Amniotic epithelial cell (primary cell): Measurements from ENCODE around the gene TNRC6B.

Source experiments
- DNase-seq: peaks from one replicate; pipeline ENCODE4 v3.0.0-alpha.2; 2010; ENCODE audit warnings: low read depth

TNRC6B gene

GRCh38 chr22:40240160-40240559, 62.4 kb downstream of the TNRC6B start:
- no peak for DNase-seq

- DNase-seq: no peak
Measured at GRCh38 chr22:40240686-40241085, 63.0 kb downstream of the TNRC6B start.

DNA sequence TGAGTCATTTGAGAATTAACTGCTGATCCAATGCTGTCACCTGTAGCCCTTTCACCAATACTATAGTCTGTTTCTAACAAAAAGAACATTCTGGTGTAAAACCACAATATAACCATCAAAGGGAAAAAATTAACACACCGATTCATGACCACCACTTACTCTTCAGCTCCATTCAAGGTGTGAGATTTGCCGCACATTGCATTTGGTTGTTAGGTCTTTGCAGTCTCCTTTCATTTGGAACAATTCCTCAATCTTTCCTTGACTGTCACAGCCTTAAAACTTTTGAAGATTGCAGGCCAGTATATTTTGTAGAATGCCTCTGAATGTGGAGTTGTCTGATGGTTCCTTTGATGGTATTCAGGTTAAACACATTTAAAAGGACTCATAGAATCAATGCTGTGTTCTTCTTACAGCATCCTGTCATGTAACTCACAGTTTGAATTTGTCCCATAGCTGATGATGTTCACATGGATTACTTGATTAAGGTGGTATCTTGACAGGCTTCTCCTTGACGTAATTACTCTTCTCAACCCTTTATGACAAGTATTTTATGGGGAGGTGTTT, 63.6 kb downstream of the TNRC6B start:
- DNase-seq: no peak

DNA sequence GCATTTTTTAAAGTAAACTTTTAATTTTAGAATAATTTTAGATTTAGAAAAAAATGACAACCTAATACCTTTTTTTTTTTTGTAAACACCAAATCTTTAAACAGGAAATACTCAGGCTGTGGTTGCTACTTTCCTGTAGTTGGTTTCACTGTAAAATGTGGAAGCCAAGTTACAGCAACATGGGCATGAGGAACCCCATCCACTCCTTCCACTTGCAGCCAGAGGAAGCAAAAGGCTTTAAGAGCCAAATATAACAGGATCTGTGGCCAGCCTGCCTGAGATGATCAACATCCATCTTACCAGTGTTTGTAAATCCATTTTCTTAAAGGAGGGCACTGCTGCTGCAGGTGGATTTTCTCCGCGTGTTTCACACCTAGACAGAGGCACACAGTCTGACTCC, 66.2 kb downstream of the TNRC6B start:
- no peak for DNase-seq

GRCh38 chr22:40244586-40244985, 66.9 kb downstream of the TNRC6B start:
- DNase-seq: no peak

DNA sequence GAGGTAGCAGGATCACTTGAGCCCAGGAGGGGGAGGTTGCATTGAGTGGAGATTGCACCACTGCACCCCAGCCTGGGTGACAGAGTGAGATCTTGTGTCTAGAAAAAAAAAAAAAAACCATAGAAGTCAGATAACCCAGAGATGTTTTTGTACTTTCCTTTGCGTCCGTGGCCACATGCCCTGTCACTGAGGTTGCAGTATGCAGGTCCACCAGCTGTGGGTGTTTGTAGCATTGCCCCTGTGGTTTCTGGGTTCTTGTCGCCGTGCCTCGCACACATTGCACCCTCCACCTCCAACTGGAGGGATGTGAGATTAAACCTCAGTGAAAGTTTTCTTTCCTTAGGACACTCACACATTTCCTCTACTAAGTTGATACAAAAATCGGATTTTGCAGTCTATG, 70.3 kb downstream of the TNRC6B start:
- no peak for DNase-seq

DNA sequence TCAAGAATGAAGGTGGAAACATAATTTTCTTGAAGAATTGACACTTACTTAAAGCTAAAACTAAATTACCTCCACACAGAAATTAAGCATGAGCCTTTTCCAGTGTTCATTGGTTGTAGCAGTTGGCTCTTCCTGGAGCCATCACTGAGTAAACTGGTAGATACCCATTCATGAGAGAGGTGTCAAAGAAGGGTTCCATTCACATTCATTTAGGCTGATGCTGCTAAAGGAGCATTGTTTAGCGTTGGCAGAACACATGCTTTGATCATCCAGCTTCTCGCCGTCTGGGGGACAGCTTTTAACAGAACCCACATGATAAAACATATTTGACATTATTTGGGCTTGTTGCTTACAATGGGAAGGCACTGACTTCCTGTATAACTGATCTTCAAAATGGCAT, 71.6 kb downstream of the TNRC6B start:
- DNase-seq: no peak

GRCh38 chr22:40250608-40251007, 72.9 kb downstream of the TNRC6B start:
- DNase-seq: no peak

DNA sequence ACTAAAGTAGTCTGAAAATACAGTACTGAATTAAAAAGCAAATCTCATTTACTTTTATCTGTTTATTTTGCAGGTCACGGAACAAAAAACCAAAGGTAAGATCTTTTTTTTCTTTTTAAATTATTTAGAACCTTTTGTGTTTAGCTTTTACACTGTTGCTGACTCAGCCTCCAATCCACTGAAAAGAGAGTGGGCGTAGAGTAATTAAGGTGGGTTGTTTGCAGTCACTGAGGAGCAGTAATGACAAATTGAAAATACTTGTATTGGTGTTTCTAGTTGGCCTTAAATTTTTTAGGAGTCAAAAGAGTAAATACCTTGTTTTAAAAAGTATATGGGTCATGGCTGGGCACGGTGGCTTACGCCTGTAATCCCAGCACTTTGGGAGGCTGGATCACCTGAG, 73.4 kb downstream of the TNRC6B start:
- DNase-seq: no peak

DNA sequence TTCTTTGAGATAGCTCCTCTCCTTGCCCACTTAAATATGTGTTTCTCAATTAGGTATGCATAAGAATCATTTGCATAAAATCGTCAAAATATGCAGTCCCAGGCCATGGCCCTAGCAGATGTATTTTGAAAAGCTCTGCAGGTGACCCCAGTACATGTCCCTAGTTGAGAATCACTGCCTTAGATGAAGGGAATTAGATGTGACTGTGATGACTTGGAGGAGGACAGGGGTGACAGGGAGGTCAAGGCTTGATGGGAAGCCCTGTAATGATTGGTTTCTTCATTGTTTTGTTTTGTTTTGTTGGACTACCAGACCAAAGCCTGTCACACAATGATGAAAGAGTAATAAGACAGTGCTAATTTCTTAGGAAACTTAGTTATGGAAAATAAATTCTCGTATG, 74.4 kb downstream of the TNRC6B start:
- DNase-seq: no peak

DNA sequence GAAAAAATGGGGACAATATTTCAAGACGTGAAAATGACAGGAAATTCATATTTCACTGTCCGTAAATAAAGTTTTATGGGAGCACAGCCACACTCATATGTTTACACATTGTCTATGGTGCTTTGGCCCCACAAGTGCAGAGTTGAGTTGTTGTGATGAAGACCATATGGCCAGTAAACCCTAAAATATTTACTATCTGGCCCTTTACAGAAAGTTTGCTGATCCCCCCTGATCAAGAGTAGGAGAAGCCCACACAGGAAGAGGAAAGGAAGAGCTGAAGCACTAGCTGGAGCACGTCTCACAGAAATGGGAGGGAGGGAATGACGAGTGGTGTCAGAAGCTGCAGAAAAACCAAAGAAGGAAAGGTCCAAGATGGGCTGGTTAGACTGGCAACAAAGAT, 78.8 kb downstream of the TNRC6B start:
- no peak for DNase-seq

- DNase-seq: peak; percentile 90
Measured at GRCh38 chr22:40258017-40258416, 80.3 kb downstream of the TNRC6B start.

DNA sequence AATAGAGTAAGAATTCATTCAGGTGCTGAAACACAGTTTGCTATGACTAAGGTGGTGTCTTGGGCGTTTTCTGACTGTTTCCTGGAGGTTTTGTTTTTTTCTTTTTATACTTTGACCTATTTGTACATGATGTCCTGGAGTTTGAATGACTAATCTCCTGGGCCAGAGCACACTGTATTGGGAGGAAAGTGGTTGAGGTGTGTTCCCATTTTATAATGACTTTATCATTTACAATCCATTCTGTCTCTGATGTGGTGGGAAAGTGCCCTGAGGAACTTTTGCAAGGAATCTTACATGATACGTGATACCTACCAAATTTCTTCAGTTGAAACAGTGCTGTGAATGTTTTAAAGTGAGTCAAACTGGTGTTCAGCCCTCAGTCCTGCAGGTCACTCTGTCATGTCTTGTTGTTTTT, 80.8 kb downstream of the TNRC6B start:
- DNase-seq: peak; percentile 74

- DNase-seq: no peak
Measured at GRCh38 chr22:40261783-40262182, 84.1 kb downstream of the TNRC6B start.

DNA sequence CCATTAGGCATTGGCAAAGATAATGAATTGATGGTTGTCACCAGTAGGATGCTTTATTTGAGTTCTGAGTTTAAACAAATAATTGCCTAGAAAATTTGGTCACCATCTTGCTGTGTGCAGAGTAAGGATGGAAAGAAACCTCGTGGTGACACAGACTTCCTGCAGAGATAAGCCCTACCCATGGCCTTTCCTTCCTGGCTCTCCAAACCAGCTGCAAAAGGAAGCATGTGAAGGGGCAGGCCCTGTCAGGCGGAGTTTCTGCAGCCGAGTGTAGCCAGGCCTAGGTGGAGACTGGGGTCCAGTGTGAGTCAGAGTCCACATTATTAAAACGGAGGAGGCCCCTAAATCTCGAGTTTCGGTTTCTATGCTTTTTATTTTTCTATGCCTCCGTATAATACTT, 85.5 kb downstream of the TNRC6B start:
- DNase-seq: peak; percentile 26

DNA sequence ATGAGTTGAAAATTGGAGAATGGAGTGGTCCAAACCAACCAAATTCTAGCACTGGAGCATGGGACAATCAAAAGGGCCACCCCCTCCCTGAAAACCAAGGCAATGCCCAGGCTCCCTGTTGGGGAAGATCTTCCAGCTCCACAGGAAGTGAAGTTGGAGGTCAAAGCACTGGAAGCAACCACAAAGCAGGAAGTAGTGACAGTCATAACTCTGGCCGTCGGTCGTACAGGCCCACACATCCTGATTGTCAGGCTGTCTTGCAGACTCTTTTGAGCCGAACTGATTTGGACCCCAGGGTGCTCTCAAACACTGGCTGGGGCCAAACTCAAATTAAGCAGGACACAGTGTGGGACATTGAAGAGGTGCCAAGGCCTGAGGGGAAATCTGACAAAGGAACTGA, 88.1 kb downstream of the TNRC6B start:
- no peak for DNase-seq

- DNase-seq: no peak
Measured at GRCh38 chr22:40270031-40270430, 92.3 kb downstream of the TNRC6B start.

DNA sequence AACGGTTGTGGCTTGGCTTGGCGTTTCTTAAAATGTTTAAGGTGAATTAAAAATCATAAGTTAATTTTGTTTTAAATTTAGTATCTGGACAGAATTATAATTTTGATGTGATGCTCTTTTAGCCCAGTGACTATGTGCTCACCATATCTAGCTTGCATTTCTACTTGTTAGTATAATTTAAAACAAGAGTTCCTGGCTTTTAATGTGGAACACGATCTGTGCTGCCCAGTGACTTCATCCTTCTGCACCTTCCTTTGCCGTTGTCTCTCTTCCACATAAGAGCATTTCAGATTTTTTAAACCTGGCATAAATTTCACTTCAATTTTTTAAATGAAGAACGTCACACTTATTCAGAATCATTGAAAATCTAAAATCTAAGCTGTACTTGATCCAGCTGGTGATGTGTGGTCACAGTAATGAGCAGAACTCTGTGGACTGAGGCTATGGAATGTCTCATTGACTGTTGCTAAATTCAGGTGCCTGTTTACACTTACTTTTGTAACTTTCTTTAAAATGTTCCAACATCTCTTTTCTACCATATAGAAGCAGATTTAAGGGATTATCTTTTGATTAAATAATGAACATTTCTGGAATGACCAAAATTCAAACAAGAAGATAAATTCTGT, 93.1 kb downstream of the TNRC6B start:
- DNase-seq: peak; percentile 63

- peak; percentile 55 for DNase-seq
Measured at GRCh38 chr22:40271440-40271839, 93.7 kb downstream of the TNRC6B start.

- DNase-seq: no peak
Measured at GRCh38 chr22:40273319-40273718, 95.6 kb downstream of the TNRC6B start.

GRCh38 chr22:40276996-40277823, 99.5 kb downstream of the TNRC6B start:
- DNase-seq: peak; percentile 53

GRCh38 chr22:40279017-40279416, 101.3 kb downstream of the TNRC6B start:
- no peak for DNase-seq

DNA sequence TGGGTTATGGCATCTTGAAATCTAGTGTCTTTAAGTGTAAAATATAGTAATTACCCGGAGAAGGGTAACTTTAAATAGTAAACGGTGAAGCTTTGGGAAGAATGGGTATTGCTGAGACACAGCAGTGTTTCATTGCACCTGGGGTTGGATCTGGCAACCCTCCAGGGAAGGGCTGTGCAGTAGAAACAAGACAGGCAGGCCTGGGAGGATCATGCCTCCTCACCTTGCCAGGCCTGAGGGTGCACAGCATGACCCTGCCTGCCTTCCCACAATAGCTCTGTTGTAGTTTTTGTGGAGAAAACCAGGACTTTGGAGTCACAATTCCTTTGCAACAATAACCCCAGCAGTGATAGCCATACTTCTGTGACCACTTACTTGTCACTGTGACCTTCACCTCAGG, 104.0 kb downstream of the TNRC6B start:
- no peak for DNase-seq
